HepG2 (cell line): ENCODE data around the gene GNA15.

Source experiments
- E2F5 ChIP-seq: sonication (generic); formaldehyde crosslinking; conservative IDR thresholded peaks from 2 replicates; pipeline ENCODE4 v1.4.0; 2020; ENCODE audit warnings: missing genetic modification reagents
- HOXA7 ChIP-seq: sonication (generic); formaldehyde crosslinking; IDR thresholded peaks from 2 replicates; pipeline ENCODE4 v1.8.1; 2022; ENCODE audit warnings: mild to moderate bottlenecking, missing genetic modification reagents, moderate library complexity
- POLR2AphosphoS2 ChIP-seq: IDR thresholded peaks from 2 replicates; pipeline ENCODE4 v1.6.1; 2011; ENCODE audit warnings: low read depth, low read length, improper control_type of control experiment
- RAD21 ChIP-seq: fragments of 450-650 bp; formaldehyde crosslinking; IDR thresholded peaks from 2 replicates; pipeline ENCODE4 v1.5.0; 2020; ENCODE audit warnings: mild to moderate bottlenecking
- ZNF775 ChIP-seq: sonication (generic); formaldehyde crosslinking; IDR thresholded peaks from 2 replicates; pipeline ENCODE4 v1.4.0; 2020; ENCODE audit warnings: missing genetic modification reagents, mild to moderate bottlenecking, moderate library complexity, borderline replicate concordance

- TF ChIP-seq HOXA7 (CRISPR knock-in tag) (no peak), POLR2AphosphoS2 (no peak), ZNF775 (CRISPR knock-in tag) (no peak), E2F5 (no peak), RAD21 (no peak)
These were observed 7.0 kb downstream of the GNA15 start for GRCh38 chr19:3142781-3143337.
